Endothelial cell of umbilical vein (primary cell): Measurements from ENCODE around the gene TCF25. TPM values are rescaled to one million over a fixed set of nuclear protein-coding genes. Genes with fewer than 3 reads are reported as not detected.

Experiments used
- BruUV-seq: library from RNA; stranded (reverse); fragments of 400-500 nt; replicated peaks from 2 replicates; lab custom pipeline; 2021; lab: Mats Ljungman, UMichigan
- CTCF ChIA-PET: fragments of 300-600, 350-600 bp; sonication (Branson Sonifier 250); formaldehyde crosslinking; loops from one replicate; lab custom pipeline; 2021; ENCODE audit warnings: antibody characterized with exemption, inconsistent platforms; lab: Charles Lee
- POLR2A ChIA-PET: fragments of 300-600, 350-600 bp; sonication (Branson Sonifier 250); formaldehyde crosslinking; loops from one replicate; lab custom pipeline; 2021; ENCODE audit warnings: antibody characterized with exemption, inconsistent platforms; lab: Charles Lee
- DNase-seq: peaks from one replicate; pipeline ENCODE4 v3.0.0-alpha.2; 2011; ENCODE audit warnings: low read depth, low spot score
- FAIRE-seq: peaks from 2 replicates; lab custom pipeline; 2011; peaks lifted over from hg19 to GRCh38; lab: Jason Lieb, UNC
- H2AFZ ChIP-seq: 2 replicates; pipeline ENCODE4 v1.6.0; 2012; ENCODE audit warnings: low read depth, low read length, control low read depth, inconsistent platforms
- H3K27ac ChIP-seq: 2 replicates; pipeline ENCODE4 v1.5.1; 2011; ENCODE audit warnings: low read depth, mild to moderate bottlenecking, control low read depth, low read length, moderate library complexity; ENCODE audit not compliant: insufficient read depth
- H3K27me3 ChIP-seq, 2 experiments: 2 replicates each; pipeline versions ENCODE4 v1.6.0 to v1.6.1; 2011; ENCODE audit warnings: low read length in 2 of 2, mixed read lengths in 1 of 2; ENCODE audit not compliant: control insufficient read depth in 2 of 2, insufficient read depth in 2 of 2
- H3K36me3 ChIP-seq, 2 experiments: 2 replicates in 1 of 2; 3 replicates in 1 of 2; pipeline ENCODE4 v1.5.1; 2011; ENCODE audit warnings: low read length in 2 of 2, mild to moderate bottlenecking in 1 of 2, moderate library complexity in 1 of 2; ENCODE audit not compliant: control insufficient read depth in 2 of 2, insufficient read depth in 2 of 2; ENCODE audit errors: extremely low read depth in 1 of 2
- H3K4me1 ChIP-seq: 3 replicates; pipeline ENCODE4 v1.5.1; 2011; ENCODE audit warnings: mild to moderate bottlenecking, low read length; ENCODE audit not compliant: control insufficient read depth, insufficient read depth; ENCODE audit errors: extremely low read depth
- H3K4me2 ChIP-seq: 2 replicates; pipeline ENCODE4 v1.6.1; 2011; ENCODE audit warnings: low read length, control low read depth, mixed read lengths; ENCODE audit not compliant: insufficient read depth
- H3K4me3 ChIP-seq, 3 experiments: fragments of 200-600 bp in 1 of 3; sonication (generic), shearing (Covaris generic) in 1 of 3; replicated peaks in 1 of 3; 2 replicates each; pipeline ENCODE4 v1.5.1; 2011 to 2016; ENCODE audit warnings: control low read depth in 3 of 3, low read length in 3 of 3, mild to moderate bottlenecking in 2 of 3, inconsistent platforms in 1 of 3, low read depth in 1 of 3, moderate library complexity in 1 of 3; ENCODE audit not compliant: insufficient read depth in 1 of 3
- H3K79me2 ChIP-seq: 2 replicates; pipeline ENCODE4 v1.6.0; 2012; ENCODE audit warnings: low read length, inconsistent platforms; ENCODE audit not compliant: control insufficient read depth, insufficient read depth
- H3K9ac ChIP-seq: replicated peaks from 2 replicates; pipeline ENCODE3; 2011; ENCODE audit warnings: low read length, control low read depth; ENCODE audit not compliant: insufficient read depth; ENCODE audit errors: extremely low read depth
- H3K9me1 ChIP-seq: replicated peaks from 3 replicates; pipeline ENCODE4 v1.6.0; 2011; ENCODE audit warnings: mild to moderate bottlenecking, low read length; ENCODE audit not compliant: control insufficient read depth, insufficient read depth; ENCODE audit errors: extremely low read depth
- H3K9me3 ChIP-seq: replicated peaks from 2 replicates; pipeline ENCODE4 v1.5.1; 2012; ENCODE audit warnings: low read length, inconsistent platforms; ENCODE audit not compliant: control insufficient read depth, insufficient read depth
- H4K20me1 ChIP-seq: replicated peaks from 2 replicates; pipeline ENCODE3; 2011; ENCODE audit warnings: mild to moderate bottlenecking, low read length; ENCODE audit not compliant: control insufficient read depth, insufficient read depth; ENCODE audit errors: extremely low read depth
- CTCF ChIP-seq, 2 donors: IDR thresholded peaks; 1 replicate in 1 of 2; 2 replicates in 1 of 2; pipeline ENCODE4 v1.5.1; 2011; ENCODE audit warnings: low read length in 2 of 2, mild to moderate bottlenecking in 2 of 2, moderate library complexity in 2 of 2, control low read depth in 1 of 2, inconsistent platforms in 1 of 2, low read depth in 1 of 2; ENCODE audit not compliant: insufficient read depth in 1 of 2; ENCODE audit errors: extremely low read depth in 1 of 2
- EZH2 ChIP-seq: IDR thresholded peaks from 2 replicates; pipeline ENCODE4 v1.6.1; 2012; ENCODE audit warnings: borderline replicate concordance, low read depth, mild to moderate bottlenecking, moderate library complexity, low read length, inconsistent platforms; ENCODE audit not compliant: severe bottlenecking
- FOS ChIP-seq: IDR thresholded peaks from 2 replicates; pipeline ENCODE4 v1.6.1; 2011; ENCODE audit warnings: mild to moderate bottlenecking, low read length, moderate library complexity, borderline replicate concordance; ENCODE audit not compliant: insufficient read depth
- GATA2 ChIP-seq: IDR thresholded peaks from 2 replicates; pipeline ENCODE4 v1.7.0; 2011; ENCODE audit warnings: low read depth, mild to moderate bottlenecking, moderate library complexity, mixed read lengths, low read length; ENCODE audit not compliant: insufficient read length, insufficient read depth
- JUN ChIP-seq: IDR thresholded peaks from 2 replicates; pipeline ENCODE4 v1.6.1; 2011; ENCODE audit warnings: borderline replicate concordance, low read depth; ENCODE audit not compliant: insufficient read length, insufficient read depth
- MYC ChIP-seq: IDR thresholded peaks from one replicate; pipeline ENCODE4 v1.6.1; 2011; ENCODE audit warnings: mild to moderate bottlenecking, low read depth, low read length
- POLR2A ChIP-seq: IDR thresholded peaks from 2 replicates; pipeline ENCODE4 v1.6.1; 2012; ENCODE audit warnings: low read depth, mild to moderate bottlenecking, control low read depth, low read length
- POLR2AphosphoS5 ChIP-seq: IDR thresholded peaks from 2 replicates; pipeline ENCODE4 v1.6.1; 2012; ENCODE audit warnings: low read depth, mild to moderate bottlenecking, control low read depth, low read length, moderate library complexity; ENCODE audit not compliant: insufficient read depth
- dilution Hi-C: fragments of 300-500 bp; cut with MboI; formaldehyde crosslinking; loops from one replicate; pipeline ENCODE4 v1.15.0; 2019; ENCODE audit warnings: low sequenced_read_pairs; ENCODE audit not compliant: extremely low pct_ligation_motif_present
- intact Hi-C: fragments of 100-400 bp; cut with micrococcal nuclease; formaldehyde crosslinking; loops from one replicate; pipeline ENCODE4 v1.10.0; 2022
- polyA plus RNA-seq, 4 experiments: library from polyadenylated mRNA; depleted of rRNA in 3 of 4; stranded (reverse) in 3 of 4; unstranded in 1 of 4; fragments of >200 nt; gene quantifications; 2 replicates each; pipeline versions ENCODE4 v1.2.1 to v1.2.3, GENCODE V29; 2011 to 2012; ENCODE audit warnings: missing spikeins in 1 of 4
- total RNA-seq: library from RNA; stranded (reverse); gene quantifications from 2 replicates; pipeline ENCODE4 v1.2.3, GENCODE V29; 2021
- TF ChIP-seq, protein P1 (sequence below): IDR thresholded peaks from 2 replicates; pipeline ENCODE4 v1.6.1; 2011; ENCODE audit not compliant: insufficient read depth, insufficient read length

TCF25 gene
- total and polyA plus RNA-seq, 2 donors (not counting 3 experiments of a cell fraction or from before 2014, with no cell fraction given), result 193 to 234 TPM

DNA sequence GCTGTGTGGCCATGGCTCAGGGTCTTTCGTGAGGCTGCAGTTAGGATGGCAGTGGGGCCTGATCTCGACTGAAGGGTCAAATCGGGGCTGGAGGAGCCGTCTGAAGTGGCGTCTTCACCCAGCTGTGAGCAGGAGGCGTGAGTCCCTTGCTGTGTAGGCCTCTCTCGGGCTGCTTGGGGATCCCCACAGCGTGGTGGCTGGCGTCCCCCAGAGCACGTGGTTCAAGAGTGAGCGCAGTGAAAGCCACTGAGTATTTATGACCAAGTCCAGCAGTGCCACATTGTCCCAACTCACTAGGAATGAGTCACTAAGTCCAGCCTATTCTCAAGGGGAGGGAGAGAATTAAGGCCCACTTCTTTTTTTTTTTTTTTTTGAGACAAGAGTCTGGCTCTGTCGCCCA is 11.7 kb upstream of the TCF25 start:
- dilution Hi-C loops, result no loop called here
- H3K4me3 ChIP-seq, result no peak overlapping the region
- intact Hi-C loops, result loop anchor here (1.0 to 5.0 kb wide), 5 partner anchors 69 to 161 kb away; partner anchors contain the start of genes SPATA2L, VPS9D1 and ZNF276
- DNase-seq (no peak), FAIRE-seq (no peak)
- H3K27ac ChIP-seq, result no peak overlapping the region
- no peak overlapping the region for H3K9ac ChIP-seq
- H3K9me3 ChIP-seq, result no peaks in the 10 kb centered on the region
- H2AFZ ChIP-seq, result no peak overlapping the region
- H3K79me2 ChIP-seq, result no peaks in the 10 kb centered on the region
- H3K4me2 ChIP-seq, result no peak overlapping the region
- ChIA-PET POLR2A (no interaction called here), CTCF (interaction anchor here (0.6 to 3.8 kb wide), 30 partner anchors 8 to 286 kb away, joined by 3 to 90 read pairs (median 4); partner anchors contain the start of genes CPNE7, FANCA, SPATA2L and SPIRE2)
- peaks cover 16% of the 10 kb centered on the region for H3K4me1 ChIP-seq
- no peak for TF ChIP-seq CTCF (IDR thresholded peaks at IDR 0.05; ENCODE audit: extremely low read depth in 1 of 2, insufficient read depth in 1 of 2, low read depth in 1 of 2, low read length in 2 of 2)
- TF ChIP-seq, protein P1, sequence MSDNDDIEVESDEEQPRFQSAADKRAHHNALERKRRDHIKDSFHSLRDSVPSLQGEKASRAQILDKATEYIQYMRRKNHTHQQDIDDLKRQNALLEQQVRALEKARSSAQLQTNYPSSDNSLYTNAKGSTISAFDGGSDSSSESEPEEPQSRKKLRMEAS, result no peak
- TF ChIP-seq FOS, result no peak
- TF ChIP-seq EZH2, result no peak
- TF ChIP-seq MYC, result no peak
- TF ChIP-seq GATA2, result no peak
- no peak for TF ChIP-seq POLR2AphosphoS5
- TF ChIP-seq JUN, result no peak
- TF ChIP-seq POLR2A, result no peak
- no peaks in the 10 kb centered on the region for H4K20me1 ChIP-seq
- H3K9me1 ChIP-seq, result no peaks in the 10 kb centered on the region
- BruUV-seq, result no TSS peak
- H3K27me3 ChIP-seq, result no peaks in the 10 kb centered on the region
- no peaks in the 10 kb centered on the region for H3K36me3 ChIP-seq
